Heart left ventricle (tissue), 13 donors: ENCODE measurements around the gene ACVRL1.

Experiments
- POLR2A ChIP-seq, 2 donors: fragments of 450-650 bp; IDR thresholded peaks; one replicate each; pipeline ENCODE4 v1.6.1; 2017; ENCODE audit warnings: antibody characterized with exemption in 2 of 2, mild to moderate bottlenecking in 2 of 2, moderate library complexity in 2 of 2
- TF ChIP-seq, protein P1 (sequence below), 12 donors: fragments of 200-600 bp; sonication (generic) in 4 of 12; IDR thresholded peaks; one replicate each; pipeline versions ENCODE4 v1.5.0 to v1.8.0; 2018 to 2022; ENCODE audit warnings: antibody characterized with exemption in 12 of 12, mild to moderate bottlenecking in 5 of 12
- donor health status: ischemic (EF 13 %, LVEDD 7.1; RV severe dilation, severe dysfunction).
- donor health status: DM: no; HTN: yes; CAD: no.
- donor health status: DM: no; HTN: no; CAD: no.
- donor health status: ischemic (EF 25% LVEDD 6.9; RV normal size, moderate dysfunction).
- donor health status: ischemic (EF 25% LVEDD 5.7; RV mildly dilated, moderate dysfunction).
- donor health status: ischemic (EF 35%, LVEDD 5.7; RV mildly dilated, moderate dysfunction).
- donor health status: nonischemic (EF 11% LVEDD 7.7; RV severe dilation, severe dysfunction).
- donor health status: DM: yes; HTN: yes; CAD: no.
- donor health status: PGD.
- donor health status: ischemic (EF 29% LVEDD 5.4; RV normal size, mild dysfunction).
- donor health status: nonischemic (EF 23%, LVEDD 6.1; RV moderate dilation, normal function).

DNA sequence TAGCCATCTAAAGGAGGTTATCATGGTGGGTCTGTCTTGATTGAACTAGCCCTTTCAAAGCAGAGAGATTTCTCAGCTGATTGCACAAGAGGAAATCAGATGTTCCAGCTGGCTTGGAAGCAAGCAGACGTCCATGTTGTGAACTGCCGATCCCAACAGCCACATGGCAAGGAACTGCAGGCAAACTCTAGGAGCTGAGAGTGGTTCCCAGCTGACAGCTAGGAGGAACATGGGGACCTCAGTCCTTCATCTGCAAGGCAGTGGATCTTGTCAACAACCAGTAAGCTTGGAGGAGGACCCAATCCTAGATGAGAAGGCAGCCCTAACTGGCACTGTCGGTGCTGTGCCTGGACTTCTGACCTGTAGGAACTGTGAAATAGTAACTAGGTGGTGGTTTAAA lies 51.9 kb downstream of the ACVRL1 start:
- TF ChIP-seq, protein P1, sequence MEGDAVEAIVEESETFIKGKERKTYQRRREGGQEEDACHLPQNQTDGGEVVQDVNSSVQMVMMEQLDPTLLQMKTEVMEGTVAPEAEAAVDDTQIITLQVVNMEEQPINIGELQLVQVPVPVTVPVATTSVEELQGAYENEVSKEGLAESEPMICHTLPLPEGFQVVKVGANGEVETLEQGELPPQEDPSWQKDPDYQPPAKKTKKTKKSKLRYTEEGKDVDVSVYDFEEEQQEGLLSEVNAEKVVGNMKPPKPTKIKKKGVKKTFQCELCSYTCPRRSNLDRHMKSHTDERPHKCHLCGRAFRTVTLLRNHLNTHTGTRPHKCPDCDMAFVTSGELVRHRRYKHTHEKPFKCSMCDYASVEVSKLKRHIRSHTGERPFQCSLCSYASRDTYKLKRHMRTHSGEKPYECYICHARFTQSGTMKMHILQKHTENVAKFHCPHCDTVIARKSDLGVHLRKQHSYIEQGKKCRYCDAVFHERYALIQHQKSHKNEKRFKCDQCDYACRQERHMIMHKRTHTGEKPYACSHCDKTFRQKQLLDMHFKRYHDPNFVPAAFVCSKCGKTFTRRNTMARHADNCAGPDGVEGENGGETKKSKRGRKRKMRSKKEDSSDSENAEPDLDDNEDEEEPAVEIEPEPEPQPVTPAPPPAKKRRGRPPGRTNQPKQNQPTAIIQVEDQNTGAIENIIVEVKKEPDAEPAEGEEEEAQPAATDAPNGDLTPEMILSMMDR (IDR thresholded peaks at IDR 0.05) = no peak
- no peak for TF ChIP-seq POLR2A (IDR thresholded peaks at IDR 0.05)
